KMS-11 (cell line): ENCODE results near the gene TMEM126A.

Experiments
- H2AFZ ChIP-seq: fragments of 200-600 bp; sonication (generic); 2 replicates; pipeline ENCODE4 v1.6.1; 2016; ENCODE audit warnings: antibody characterized with exemption, mixed run types, low read depth
- H3K27ac ChIP-seq: fragments of 200-600 bp; sonication (generic); 2 replicates; pipeline ENCODE4 v1.6.1; 2016; ENCODE audit warnings: mild to moderate bottlenecking, mixed run types
- H3K27me3 ChIP-seq: fragments of 200-600 bp; sonication (generic); 2 replicates; pipeline ENCODE4 v1.6.1; 2017; ENCODE audit warnings: mild to moderate bottlenecking, low read depth, mixed run types, moderate library complexity; ENCODE audit not compliant: insufficient read depth
- H3K36me3 ChIP-seq: fragments of 200-600 bp; sonication (generic); 2 replicates; pipeline ENCODE4 v1.6.1; 2017; ENCODE audit warnings: mild to moderate bottlenecking, mixed run types; ENCODE audit not compliant: insufficient read depth
- H3K4me1 ChIP-seq: fragments of 200-600 bp; sonication (generic); 2 replicates; pipeline ENCODE4 v1.6.1; 2016; ENCODE audit warnings: mild to moderate bottlenecking, low read depth, mixed run types; ENCODE audit not compliant: poor library complexity, severe bottlenecking
- H3K4me2 ChIP-seq: fragments of 200-600 bp; sonication (generic); 2 replicates; pipeline ENCODE4 v1.7.0; 2016; ENCODE audit warnings: mild to moderate bottlenecking, mixed run types
- H3K4me3 ChIP-seq: fragments of 200-600 bp; sonication (generic); IDR thresholded peaks from 2 replicates; pipeline ENCODE4 v1.6.1; 2017; ENCODE audit warnings: low read depth, low read length, mixed read lengths; ENCODE audit not compliant: insufficient read depth
- H3K79me2 ChIP-seq: fragments of 200-600 bp; sonication (generic); 2 replicates; pipeline ENCODE4 v1.6.1; 2016; ENCODE audit warnings: low read depth, mixed run types; ENCODE audit not compliant: insufficient read depth
- H3K9ac ChIP-seq: fragments of 200-600 bp; sonication (generic); 2 replicates; pipeline ENCODE4 v1.6.1; 2016; ENCODE audit warnings: mild to moderate bottlenecking, mixed run types
- H4K20me1 ChIP-seq: fragments of 200-600 bp; sonication (generic); 2 replicates; pipeline ENCODE4 v1.6.1; 2016; ENCODE audit warnings: mild to moderate bottlenecking, mixed run types; ENCODE audit not compliant: insufficient read depth
- TF ChIP-seq, protein P1 (sequence below): fragments of 200-600 bp; sonication (generic); conservative IDR thresholded peaks from 2 replicates; pipeline ENCODE4 v1.6.1; 2017; ENCODE audit warnings: low read depth, mild to moderate bottlenecking, antibody characterized with exemption, low read length, moderate library complexity, mixed read lengths

Gene TMEM126A

DNA sequence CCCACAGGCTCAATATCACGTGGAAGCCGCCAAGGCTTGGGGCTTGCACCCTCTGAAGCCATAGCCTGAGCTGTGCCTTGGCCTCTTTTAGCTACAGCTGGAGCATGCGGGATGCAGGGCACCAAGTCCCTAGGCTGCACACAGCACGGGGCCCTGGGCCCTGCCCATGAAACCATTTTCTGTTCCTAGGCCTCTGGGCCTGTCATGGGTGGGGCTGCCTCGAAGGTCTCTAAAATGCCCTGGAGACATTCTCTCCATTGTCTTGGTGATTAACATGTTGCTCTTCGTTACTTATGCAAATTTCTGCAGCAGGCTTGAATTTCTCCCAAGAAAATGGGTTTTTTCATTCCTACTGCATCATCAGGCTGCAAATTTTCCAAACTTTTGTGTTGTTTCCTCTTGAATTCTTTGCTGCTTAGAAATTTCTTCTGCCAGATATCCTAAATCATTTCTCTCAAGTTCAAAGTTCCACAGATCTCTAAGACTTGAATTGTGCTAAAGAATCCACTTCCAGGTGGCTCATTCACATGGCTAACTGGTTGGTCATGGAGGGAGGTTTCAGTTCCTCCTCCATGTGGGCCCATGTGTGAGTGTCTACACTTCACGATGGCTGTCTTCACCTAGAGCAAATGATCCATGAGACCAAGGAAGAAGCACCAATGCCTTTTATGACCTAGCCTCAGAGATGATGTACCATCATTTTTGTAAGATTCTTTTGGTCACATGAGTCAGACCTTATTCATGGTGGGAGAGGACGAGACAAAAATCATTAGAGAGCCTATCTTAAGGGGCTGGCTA lies 24.5 kb downstream of the TMEM126A start:
- Histone ChIP-seq H3K27me3 (no peaks in the 10 kb centered on the region), H3K27ac (no peak overlapping the region), H3K79me2 (no peaks in the 10 kb centered on the region), H3K4me3 (no peak overlapping the region), H3K4me2 (no peak overlapping the region), H3K9ac (no peak overlapping the region), H4K20me1 (no peaks in the 10 kb centered on the region), H2AFZ (no peak overlapping the region), H3K4me1 (no peaks in the 10 kb centered on the region), H3K36me3 (no peaks in the 10 kb centered on the region)
- TF ChIP-seq, protein P1, sequence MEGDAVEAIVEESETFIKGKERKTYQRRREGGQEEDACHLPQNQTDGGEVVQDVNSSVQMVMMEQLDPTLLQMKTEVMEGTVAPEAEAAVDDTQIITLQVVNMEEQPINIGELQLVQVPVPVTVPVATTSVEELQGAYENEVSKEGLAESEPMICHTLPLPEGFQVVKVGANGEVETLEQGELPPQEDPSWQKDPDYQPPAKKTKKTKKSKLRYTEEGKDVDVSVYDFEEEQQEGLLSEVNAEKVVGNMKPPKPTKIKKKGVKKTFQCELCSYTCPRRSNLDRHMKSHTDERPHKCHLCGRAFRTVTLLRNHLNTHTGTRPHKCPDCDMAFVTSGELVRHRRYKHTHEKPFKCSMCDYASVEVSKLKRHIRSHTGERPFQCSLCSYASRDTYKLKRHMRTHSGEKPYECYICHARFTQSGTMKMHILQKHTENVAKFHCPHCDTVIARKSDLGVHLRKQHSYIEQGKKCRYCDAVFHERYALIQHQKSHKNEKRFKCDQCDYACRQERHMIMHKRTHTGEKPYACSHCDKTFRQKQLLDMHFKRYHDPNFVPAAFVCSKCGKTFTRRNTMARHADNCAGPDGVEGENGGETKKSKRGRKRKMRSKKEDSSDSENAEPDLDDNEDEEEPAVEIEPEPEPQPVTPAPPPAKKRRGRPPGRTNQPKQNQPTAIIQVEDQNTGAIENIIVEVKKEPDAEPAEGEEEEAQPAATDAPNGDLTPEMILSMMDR, result no peak

DNA sequence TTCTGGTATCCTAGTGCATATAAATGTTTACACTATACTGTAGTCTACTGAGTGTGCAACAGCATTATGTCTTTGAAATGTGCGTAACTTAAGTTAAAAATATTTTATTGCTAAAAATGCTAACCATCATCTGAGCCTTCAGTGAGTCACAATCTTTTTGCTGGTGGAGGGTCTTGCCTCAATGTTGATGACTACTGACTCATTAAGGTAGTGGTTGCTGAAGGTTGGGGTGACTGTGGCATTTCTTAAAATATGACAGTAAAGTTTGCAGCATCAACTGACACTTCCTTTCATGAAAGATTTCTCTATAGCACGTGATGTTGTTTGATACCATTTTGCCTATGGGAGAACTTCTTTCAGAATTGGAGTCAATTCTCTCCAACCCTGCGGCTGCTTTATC lies 25.6 kb downstream of the TMEM126A start:
- no peak overlapping the region for H2AFZ ChIP-seq
- H3K79me2 ChIP-seq, result no peaks in the 10 kb centered on the region
- H3K27me3 ChIP-seq, result no peaks in the 10 kb centered on the region
- H3K9ac ChIP-seq, result no peak overlapping the region
- H4K20me1 ChIP-seq, result no peaks in the 10 kb centered on the region
- TF ChIP-seq, protein P1, result no peak
- no peak overlapping the region for H3K4me3 ChIP-seq
- H3K4me1 ChIP-seq, result no peaks in the 10 kb centered on the region
- no peak overlapping the region for H3K4me2 ChIP-seq
- H3K27ac ChIP-seq, result no peak overlapping the region
- H3K36me3 ChIP-seq, result no peaks in the 10 kb centered on the region

GRCh38 chr11:85679576-85679975 lies 31.8 kb downstream of the TMEM126A start:
- Histone ChIP-seq H4K20me1 (no peaks in the 10 kb centered on the region), H3K4me1 (peaks cover 14% of the 10 kb centered on the region), H3K27ac (no peak overlapping the region), H3K27me3 (no peaks in the 10 kb centered on the region), H3K36me3 (no peaks in the 10 kb centered on the region), H3K9ac (no peak overlapping the region), H3K4me3 (no peak overlapping the region), H3K4me2 (no peak overlapping the region), H2AFZ (no peak overlapping the region), H3K79me2 (no peaks in the 10 kb centered on the region)
- TF ChIP-seq, protein P1, result no peak

DNA sequence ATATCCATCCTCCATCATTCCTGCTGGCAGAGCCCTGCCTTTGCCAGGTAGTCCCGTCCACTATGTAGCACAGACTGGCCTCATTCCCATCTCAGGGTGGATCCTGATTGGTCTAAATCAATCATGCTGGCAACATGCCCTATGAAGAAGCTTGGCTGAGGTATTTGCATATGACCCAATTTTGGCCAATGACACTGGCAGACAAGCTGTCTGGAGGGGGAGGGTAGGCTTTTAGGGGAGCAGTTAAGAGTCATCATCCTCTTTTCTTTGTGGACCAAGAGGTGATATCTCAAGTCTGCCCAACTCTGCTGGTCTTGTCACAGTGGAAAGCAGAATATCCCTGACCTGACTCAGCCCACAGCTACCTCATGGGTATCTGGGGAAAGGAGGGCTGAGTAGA lies 33.1 kb downstream of the TMEM126A start:
- TF ChIP-seq, protein P1, result no peak
- Histone ChIP-seq H3K27me3 (no peaks in the 10 kb centered on the region), H3K36me3 (no peaks in the 10 kb centered on the region), H2AFZ (no peak overlapping the region), H3K9ac (no peak overlapping the region), H3K4me3 (no peak overlapping the region), H3K27ac (no peak overlapping the region), H3K4me1 (peaks cover 14% of the 10 kb centered on the region), H3K79me2 (no peaks in the 10 kb centered on the region), H4K20me1 (no peaks in the 10 kb centered on the region), H3K4me2 (no peak overlapping the region)
